ENCODE data around the gene CT55.
"Not testable (repeated sequence)": the region's sequence is repeated elsewhere in the genome, so short reads cannot be mapped to it uniquely, and the experiment has no call there.

Gene CT55

GRCh38 chrX:135170877-135171519 lies at the start of gene CT55:
CT55 (minus strand) TSS chrX:135171398; CDS start chrX:135171171, 227 bp downstream.
- DNase-seq (ENCODE audit: low spot score), result no peak

- DNase-seq (ENCODE audit: low spot score), result no peak
These were observed 42.1 kb upstream of the CT55 start for GRCh38 chrX:135213200-135213844.

- not testable (repeated sequence) for DNase-seq (ENCODE audit: low spot score)
These were observed 35.2 kb upstream of the CT55 start for GRCh38 chrX:135206427-135206826.

GRCh38 chrX:135200297-135200696 lies 29.1 kb upstream of the CT55 start:
- DNase-seq (ENCODE audit: low spot score), result no peak

- DNase-seq (ENCODE audit: low spot score), result no peak
These were observed 23.5 kb upstream of the CT55 start for GRCh38 chrX:135194684-135195083.

- DNase-seq (ENCODE audit: low spot score), result no peak
These were observed 22.5 kb upstream of the CT55 start for GRCh38 chrX:135193740-135194139.

- DNase-seq (ENCODE audit: low spot score), result no peak
These were observed 20.6 kb upstream of the CT55 start for GRCh38 chrX:135191838-135192237.

GRCh38 chrX:135185795-135186443 lies 14.7 kb upstream of the CT55 start:
- DNase-seq (ENCODE audit: low spot score), result peak; percentile 4

- DNase-seq (ENCODE audit: low spot score), result no peak
These were observed 7.4 kb upstream of the CT55 start for GRCh38 chrX:135178636-135179035.

- DNase-seq (ENCODE audit: low spot score), result no peak
These were observed 730 bp downstream of the CT55 start for GRCh38 chrX:135170468-135170867.

GRCh38 chrX:135169534-135169933 lies 1.7 kb downstream of the CT55 start:
- not testable (repeated sequence) for DNase-seq (ENCODE audit: low spot score)

GRCh38 chrX:135168486-135168885 lies 2.7 kb downstream of the CT55 start:
- DNase-seq (ENCODE audit: low spot score), result no peak

GRCh38 chrX:135154688-135155087 lies 16.5 kb downstream of the CT55 start:
- not testable (repeated sequence) for DNase-seq (ENCODE audit: low spot score)

- not testable (repeated sequence) for DNase-seq (ENCODE audit: low spot score)
These were observed 45.1 kb downstream of the CT55 start for GRCh38 chrX:135126145-135126544.

- DNase-seq (ENCODE audit: low spot score), result not testable (repeated sequence)
These were observed 51.1 kb downstream of the CT55 start, which contains the start of gene ETDB for GRCh38 chrX:135120056-135120576. ETDB (minus strand) TSS chrX:135120526; CDS start chrX:135119261, 1,265 bp downstream.

GRCh38 chrX:135116064-135116463 lies 55.1 kb downstream of the CT55 start:
- not testable (repeated sequence) for DNase-seq (ENCODE audit: low spot score)

GRCh38 chrX:135114392-135114791 lies 56.8 kb downstream of the CT55 start:
- no peak for DNase-seq (ENCODE audit: low spot score)

GRCh38 chrX:135112743-135113142 lies 58.5 kb downstream of the CT55 start:
- DNase-seq (ENCODE audit: low spot score), result no peak

GRCh38 chrX:135112096-135112729 lies 59.0 kb downstream of the CT55 start:
- DNase-seq (ENCODE audit: low spot score), result peak; percentile 11

- no peak for DNase-seq (ENCODE audit: low spot score)
These were observed 61.6 kb downstream of the CT55 start for GRCh38 chrX:135109554-135109953.

All from LoVo (cell line).